ENCODE results near the gene MYO7B.

GRCh38 chr2:127585270-127585807 is 49.9 kb downstream of the MYO7B start:
- TF ChIP-seq CTCF (IDR thresholded peaks at IDR 0.05) (no peak), POLR2A (IDR thresholded peaks at IDR 0.05) (no peak)

All from uterus (tissue), 2 donors.